Measurements from ENCODE around the gene TRIM65. TPM values are rescaled to one million over a fixed set of nuclear protein-coding genes. Genes with fewer than 3 reads are reported as not detected.
A peak's percentile ranks its signal among the peaks of the same experiment; 100 is the strongest.

Gene TRIM65
- total RNA-seq, 2 experiments from 2014 or later = 9.9 to 11.7 TPM

DNA sequence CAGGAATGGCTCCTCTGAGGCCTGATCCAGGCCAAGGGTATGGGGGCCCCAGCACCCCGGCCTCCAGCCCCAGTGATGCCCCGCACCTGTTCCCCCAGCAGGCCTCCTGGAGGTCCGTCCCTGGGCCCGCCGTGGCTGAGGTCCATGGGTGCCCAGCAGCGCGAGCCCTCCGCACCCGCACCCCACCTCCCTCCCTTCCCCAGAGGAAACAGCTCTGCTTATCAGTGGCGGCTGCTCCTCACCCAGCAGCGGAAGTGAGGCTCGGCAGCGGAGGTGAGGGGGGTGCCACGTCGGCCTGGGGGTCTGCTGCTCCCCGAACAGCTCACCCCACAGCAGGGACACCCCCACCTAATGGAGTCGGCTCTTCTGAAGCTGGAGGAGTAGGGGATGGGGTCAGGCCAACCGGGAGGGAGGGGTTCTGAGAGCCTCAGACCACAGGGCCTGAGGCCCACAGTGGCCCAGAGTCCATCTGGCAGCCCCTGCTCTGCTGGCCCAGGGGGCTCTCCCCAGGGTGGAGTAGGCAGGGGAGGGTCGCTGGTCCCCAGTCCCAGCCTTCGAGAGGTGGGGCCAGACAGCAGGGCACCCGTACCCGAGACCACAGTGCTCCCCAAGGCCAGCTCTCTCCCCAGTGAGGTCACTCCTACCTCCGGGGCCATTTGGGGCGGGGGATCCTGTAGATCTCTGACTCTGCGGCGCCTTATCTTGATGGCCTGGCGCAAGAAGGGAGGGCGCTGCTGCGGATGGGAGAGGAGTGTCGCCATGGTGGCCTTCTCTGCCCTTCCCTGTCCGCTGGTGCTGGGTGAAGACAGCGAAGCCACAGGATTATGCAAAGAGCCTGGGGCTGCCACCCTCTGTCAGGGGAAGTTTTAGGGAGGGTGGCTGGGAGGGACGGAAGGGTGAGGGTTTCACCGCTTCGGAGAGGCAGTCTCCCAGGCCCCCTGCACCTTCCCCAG is 52.9 kb downstream of the TRIM65 start, which contains the start of gene UNC13D:
UNC13D (minus strand) TSS at position 828 of the 953 bp plus-strand sequence; CDS start at position 761, 67 bp downstream.
- H3K4me3 ChIP-seq (ENCODE audit: low read length) = peak within 1 kb of the TSS; percentile 81
- Mint-ChIP-seq H3K36me3 (ENCODE audit: low read depth) (peaks cover 77% of the 10 kb centered on the region), H3K27me3 (no peaks in the 10 kb centered on the region), H3K4me1 (ENCODE audit: low read depth) (peaks cover 25% of the 10 kb centered on the region), H3K4me3 (peak within 1 kb of the TSS; percentile 96), H3K9me3 (no peaks in the 10 kb centered on the region), H3K27ac (peak within 1 kb of the TSS; percentile 92)
- CTCF ChIA-PET = interaction anchor here (0.7 to 2.1 kb wide), 6 partner anchors 12 to 90 kb away, joined by 3 to 8 read pairs (median 4); partner anchors contain the start of genes TRIM65 and WBP2
- H3K4me1 ChIP-seq (ENCODE audit: insufficient read depth, low read length) = peaks cover 64% of the 10 kb centered on the region
- ATAC-seq (ENCODE audit: poor library complexity) = peak; percentile 77
- no peaks in the 10 kb centered on the region for H3K9me3 ChIP-seq (ENCODE audit: control insufficient read depth in 1 of 2, insufficient read depth in 1 of 2, low read length in 2 of 2)
- TF ChIP-seq, protein P1, sequence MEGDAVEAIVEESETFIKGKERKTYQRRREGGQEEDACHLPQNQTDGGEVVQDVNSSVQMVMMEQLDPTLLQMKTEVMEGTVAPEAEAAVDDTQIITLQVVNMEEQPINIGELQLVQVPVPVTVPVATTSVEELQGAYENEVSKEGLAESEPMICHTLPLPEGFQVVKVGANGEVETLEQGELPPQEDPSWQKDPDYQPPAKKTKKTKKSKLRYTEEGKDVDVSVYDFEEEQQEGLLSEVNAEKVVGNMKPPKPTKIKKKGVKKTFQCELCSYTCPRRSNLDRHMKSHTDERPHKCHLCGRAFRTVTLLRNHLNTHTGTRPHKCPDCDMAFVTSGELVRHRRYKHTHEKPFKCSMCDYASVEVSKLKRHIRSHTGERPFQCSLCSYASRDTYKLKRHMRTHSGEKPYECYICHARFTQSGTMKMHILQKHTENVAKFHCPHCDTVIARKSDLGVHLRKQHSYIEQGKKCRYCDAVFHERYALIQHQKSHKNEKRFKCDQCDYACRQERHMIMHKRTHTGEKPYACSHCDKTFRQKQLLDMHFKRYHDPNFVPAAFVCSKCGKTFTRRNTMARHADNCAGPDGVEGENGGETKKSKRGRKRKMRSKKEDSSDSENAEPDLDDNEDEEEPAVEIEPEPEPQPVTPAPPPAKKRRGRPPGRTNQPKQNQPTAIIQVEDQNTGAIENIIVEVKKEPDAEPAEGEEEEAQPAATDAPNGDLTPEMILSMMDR (IDR thresholded peaks at IDR 0.05) = peak; percentile 13
- intact Hi-C loops (cut with DNase I, micrococcal nuclease) = loop anchor here in 1 of 2 experiments (5.0 kb wide), 1 partner anchor 33 kb away; the partner anchor contains the start of gene TRIM47
- POLR2A ChIA-PET = interaction anchor here (0.7 to 4.5 kb wide), 17 partner anchors 9 to 91 kb away, joined by 3 to 125 read pairs (median 7); partner anchors contain the start of genes GALK1, TRIM65, UNK and WBP2
- peaks cover 59% of the 10 kb centered on the region for H3K36me3 ChIP-seq (ENCODE audit: insufficient read depth, low read length)
- H3K27ac ChIP-seq (ENCODE audit: low read depth in 1 of 2, low read length in 2 of 2) = peak within 1 kb of the TSS; percentile 94 to 95
- peak; percentile 47 to 82 (median 66) for DNase-seq
- no peaks in the 10 kb centered on the region for H3K27me3 ChIP-seq (ENCODE audit: control insufficient read depth in 1 of 2, insufficient read depth in 2 of 2, low read length in 2 of 2)

DNA sequence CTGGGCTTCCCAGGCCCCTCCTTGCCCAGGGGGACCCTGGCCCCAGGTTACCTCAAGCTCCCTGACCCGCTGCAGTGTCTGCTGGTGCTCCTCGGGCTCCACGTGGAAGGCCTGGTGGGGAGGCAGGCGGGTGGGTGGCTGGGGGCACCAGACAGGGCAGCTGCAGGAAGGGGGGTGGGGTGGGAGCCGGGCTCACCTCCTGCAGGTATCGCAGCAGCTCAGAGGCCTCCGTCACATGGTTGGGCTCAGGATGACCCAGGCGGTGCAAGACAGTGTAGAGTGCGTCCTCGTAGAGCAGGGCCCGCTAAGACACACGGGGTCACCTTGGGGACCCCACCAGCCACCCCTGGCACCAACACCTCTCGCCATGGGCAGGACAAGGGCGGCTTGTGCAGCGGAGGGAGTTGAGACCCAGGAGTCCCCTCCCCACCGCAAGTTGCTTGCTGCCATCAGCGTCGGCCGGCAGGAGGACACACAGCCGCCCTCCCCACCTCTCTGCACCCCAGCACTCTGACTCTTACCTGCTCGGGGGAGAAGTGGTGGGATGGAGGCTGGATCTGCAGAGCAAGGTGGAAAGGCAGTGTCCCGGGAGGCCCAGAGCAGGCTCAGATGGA is 53.7 kb downstream of the TRIM65 start:
- Histone ChIP-seq H3K27ac (ENCODE audit: low read depth in 1 of 2, low read length in 2 of 2) (peak overlapping the region; percentile 94 to 95), H3K27me3 (ENCODE audit: control insufficient read depth in 1 of 2, insufficient read depth in 2 of 2, low read length in 2 of 2) (no peaks in the 10 kb centered on the region), H3K36me3 (ENCODE audit: insufficient read depth, low read length) (peaks cover 57% of the 10 kb centered on the region), H3K4me3 (ENCODE audit: low read length) (peak overlapping the region; percentile 81), H3K9me3 (ENCODE audit: control insufficient read depth in 1 of 2, insufficient read depth in 1 of 2, low read length in 2 of 2) (no peaks in the 10 kb centered on the region), H3K4me1 (ENCODE audit: insufficient read depth, low read length) (peaks cover 56% of the 10 kb centered on the region)
- Mint-ChIP-seq H3K27ac (peak overlapping the region; percentile 92), H3K27me3 (no peaks in the 10 kb centered on the region), H3K4me3 (peak overlapping the region; percentile 96), H3K4me1 (ENCODE audit: low read depth) (peaks cover 17% of the 10 kb centered on the region), H3K9me3 (no peaks in the 10 kb centered on the region), H3K36me3 (ENCODE audit: low read depth) (peaks cover 77% of the 10 kb centered on the region)
- ATAC-seq (ENCODE audit: poor library complexity) (peak; percentile 48), DNase-seq (peak in 7 of 14 experiments; percentile 24 to 73 (median 52))
- TF ChIP-seq, protein P1 (IDR thresholded peaks at IDR 0.05) = peak; percentile 43
- intact Hi-C loops (cut with DNase I, micrococcal nuclease) = loop anchor here in 1 of 2 experiments (5.0 kb wide), 1 partner anchor 34 kb away; the partner anchor contains the start of gene TRIM47
- POLR2A ChIA-PET = interaction anchor here (1.0 to 4.5 kb wide), 14 partner anchors 8 to 90 kb away, joined by 3 to 125 read pairs (median 12); partner anchors contain the start of genes GALK1, TRIM65, UNK and WBP2
- CTCF ChIA-PET = interaction anchor here (0.7 to 2.1 kb wide), 4 partner anchors 13 to 53 kb away, joined by 3 to 8 read pairs (median 4); partner anchors contain the start of genes TRIM65 and WBP2

DNA sequence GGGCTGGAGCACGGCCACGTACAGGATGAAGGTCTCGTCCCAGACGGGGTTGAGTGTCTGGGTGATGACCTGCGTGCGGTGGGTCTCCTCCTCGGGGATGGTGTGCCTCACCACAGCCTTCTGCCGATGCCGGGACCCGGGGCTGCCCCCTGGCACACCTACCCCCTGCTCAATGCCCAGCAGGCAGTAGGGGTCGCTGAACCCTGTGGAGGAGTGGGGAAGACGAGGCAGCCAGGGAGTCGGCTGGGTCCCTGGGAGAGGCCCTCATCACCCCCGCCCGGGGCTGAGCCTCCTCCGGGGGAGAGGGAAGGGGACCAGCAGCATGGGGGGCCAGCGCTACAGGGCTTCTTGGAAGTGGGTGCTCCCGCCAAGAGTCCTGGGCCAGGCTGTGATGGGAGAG is 54.3 kb downstream of the TRIM65 start:
- peak overlapping the region; percentile 96 for H3K4me3 Mint-ChIP-seq
- peaks cover 17% of the 10 kb centered on the region for H3K4me1 Mint-ChIP-seq (ENCODE audit: low read depth)
- H3K9me3 ChIP-seq (ENCODE audit: control insufficient read depth in 1 of 2, insufficient read depth in 1 of 2, low read length in 2 of 2) = no peaks in the 10 kb centered on the region
- H3K27me3 Mint-ChIP-seq = no peaks in the 10 kb centered on the region
- TF ChIP-seq, protein P1 (IDR thresholded peaks at IDR 0.05) = no peak
- peak overlapping the region; percentile 7 for H3K27ac Mint-ChIP-seq
- ChIA-PET POLR2A (interaction anchor here (1.2 to 4.0 kb wide), 4 partner anchors 13 to 78 kb away, joined by 7 to 34 read pairs (median 20); partner anchors contain the start of genes GALK1 and WBP2), CTCF (interaction anchor here (1.8 kb wide), 1 partner anchor 54 kb away, joined by 6 read pairs; the partner anchor contains the start of gene TRIM65)
- H3K36me3 Mint-ChIP-seq (ENCODE audit: low read depth) = peaks cover 77% of the 10 kb centered on the region
- H3K27ac ChIP-seq (ENCODE audit: low read depth in 1 of 2, low read length in 2 of 2) = peak overlapping the region; percentile 94 to 95
- no peaks in the 10 kb centered on the region for H3K9me3 Mint-ChIP-seq
- H3K4me1 ChIP-seq (ENCODE audit: insufficient read depth, low read length) = peaks cover 56% of the 10 kb centered on the region
- peaks cover 56% of the 10 kb centered on the region for H3K36me3 ChIP-seq (ENCODE audit: insufficient read depth, low read length)
- DNase-seq = no peak
- intact Hi-C loops (cut with DNase I, micrococcal nuclease) = loop anchor here in 1 of 2 experiments (5.0 kb wide), 1 partner anchor 35 kb away; the partner anchor contains the start of gene TRIM47
- ATAC-seq (ENCODE audit: poor library complexity) = no peak
- H3K4me3 ChIP-seq (ENCODE audit: low read length) = peak overlapping the region; percentile 81
- H3K27me3 ChIP-seq (ENCODE audit: control insufficient read depth in 1 of 2, insufficient read depth in 2 of 2, low read length in 2 of 2) = no peaks in the 10 kb centered on the region
